Measurements from ENCODE around the gene IRF6.

The IRF6 gene

DNA sequence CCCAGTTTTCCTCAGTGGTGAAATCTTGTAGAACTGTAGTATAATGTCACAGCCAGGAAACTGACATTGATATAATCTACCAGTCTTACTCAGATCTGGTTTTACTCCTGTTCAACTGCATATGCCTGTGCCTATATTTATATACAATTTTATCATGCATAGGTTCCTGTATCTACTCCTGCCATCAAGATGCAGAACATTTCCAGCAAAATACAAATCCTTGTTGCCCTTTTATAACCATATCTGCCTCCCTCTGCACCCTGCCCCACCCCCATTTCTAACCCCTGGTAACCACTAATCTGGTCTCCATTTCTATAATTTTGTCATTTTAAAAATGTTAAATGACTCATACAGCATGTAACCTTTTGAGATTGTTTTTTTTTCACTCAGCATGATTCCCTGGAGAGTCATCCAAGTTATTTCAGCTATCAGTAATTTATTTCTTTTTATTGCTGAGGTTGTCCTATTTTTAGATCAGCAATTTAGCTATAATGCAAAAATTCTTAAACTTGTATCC, 29.9 kb upstream of the IRF6 start:
- TF ChIP-seq, protein P1, sequence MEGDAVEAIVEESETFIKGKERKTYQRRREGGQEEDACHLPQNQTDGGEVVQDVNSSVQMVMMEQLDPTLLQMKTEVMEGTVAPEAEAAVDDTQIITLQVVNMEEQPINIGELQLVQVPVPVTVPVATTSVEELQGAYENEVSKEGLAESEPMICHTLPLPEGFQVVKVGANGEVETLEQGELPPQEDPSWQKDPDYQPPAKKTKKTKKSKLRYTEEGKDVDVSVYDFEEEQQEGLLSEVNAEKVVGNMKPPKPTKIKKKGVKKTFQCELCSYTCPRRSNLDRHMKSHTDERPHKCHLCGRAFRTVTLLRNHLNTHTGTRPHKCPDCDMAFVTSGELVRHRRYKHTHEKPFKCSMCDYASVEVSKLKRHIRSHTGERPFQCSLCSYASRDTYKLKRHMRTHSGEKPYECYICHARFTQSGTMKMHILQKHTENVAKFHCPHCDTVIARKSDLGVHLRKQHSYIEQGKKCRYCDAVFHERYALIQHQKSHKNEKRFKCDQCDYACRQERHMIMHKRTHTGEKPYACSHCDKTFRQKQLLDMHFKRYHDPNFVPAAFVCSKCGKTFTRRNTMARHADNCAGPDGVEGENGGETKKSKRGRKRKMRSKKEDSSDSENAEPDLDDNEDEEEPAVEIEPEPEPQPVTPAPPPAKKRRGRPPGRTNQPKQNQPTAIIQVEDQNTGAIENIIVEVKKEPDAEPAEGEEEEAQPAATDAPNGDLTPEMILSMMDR (IDR thresholded peaks at IDR 0.05; ENCODE audit: control insufficient read depth, extremely low read depth, insufficient read depth), result no peak
- H3K4me3 ChIP-seq (ENCODE audit: low read depth, low read length), result no peak overlapping the region
- DNase-seq (ENCODE audit: low read depth), result no peak

- H3K4me3 ChIP-seq (ENCODE audit: low read depth, low read length), result no peak overlapping the region
- TF ChIP-seq, protein P1 (IDR thresholded peaks at IDR 0.05; ENCODE audit: control insufficient read depth, extremely low read depth, insufficient read depth), result no peak
- DNase-seq (ENCODE audit: low read depth), result no peak
These were observed 25.7 kb upstream of the IRF6 start for GRCh38 chr1:209831615-209832014.

GRCh38 chr1:209830722-209831121, 24.8 kb upstream of the IRF6 start:
- no peak for DNase-seq (ENCODE audit: low read depth)
- TF ChIP-seq, protein P1 (IDR thresholded peaks at IDR 0.05; ENCODE audit: control insufficient read depth, extremely low read depth, insufficient read depth), result no peak
- no peak overlapping the region for H3K4me3 ChIP-seq (ENCODE audit: low read depth, low read length)

GRCh38 chr1:209829716-209830115, 23.8 kb upstream of the IRF6 start:
- TF ChIP-seq, protein P1 (IDR thresholded peaks at IDR 0.05; ENCODE audit: control insufficient read depth, extremely low read depth, insufficient read depth), result no peak
- no peak overlapping the region for H3K4me3 ChIP-seq (ENCODE audit: low read depth, low read length)
- DNase-seq (ENCODE audit: low read depth), result no peak

GRCh38 chr1:209827384-209828262, 21.7 kb upstream of the IRF6 start, which contains the start of gene UTP25:
TSS of gene UTP25 (plus strand) at chr1:209827972. CDS start at chr1:209828064, 92 bp downstream.
- peak within 1 kb of the TSS; percentile 86 for H3K4me3 ChIP-seq (ENCODE audit: low read depth, low read length)
- DNase-seq (ENCODE audit: low read depth), result peak; percentile 93
- TF ChIP-seq, protein P1 (IDR thresholded peaks at IDR 0.05; ENCODE audit: control insufficient read depth, extremely low read depth, insufficient read depth), result peak; percentile 70

GRCh38 chr1:209825591-209826434, 19.9 kb upstream of the IRF6 start:
- TF ChIP-seq, protein P1 (IDR thresholded peaks at IDR 0.05; ENCODE audit: control insufficient read depth, extremely low read depth, insufficient read depth), result no peak
- DNase-seq (ENCODE audit: low read depth), result no peak
- H3K4me3 ChIP-seq (ENCODE audit: low read depth, low read length), result no peak overlapping the region

Data from LNCaP clone FGC (cell line).